K562 (cell line): ENCODE data around the gene RXFP1. TPM values are rescaled to one million over a fixed set of nuclear protein-coding genes. Genes with fewer than 3 reads are reported as not detected.

ENCODE experiments used
- BRD4 ChIP-seq: fragments of 200-600 bp; sonication (generic); IDR thresholded peaks from 2 replicates; pipeline ENCODE4 v1.6.1; 2017; ENCODE audit warnings: inconsistent platforms
- ETV1 ChIP-seq: fragments of 450-650 bp; conservative IDR thresholded peaks from 2 replicates; pipeline ENCODE4 v1.6.1; 2016; ENCODE audit warnings: missing genetic modification characterization, control low read depth, low read depth, missing compliant biosample characterization
- HMGN3 ChIP-seq: IDR thresholded peaks from 2 replicates; pipeline ENCODE4 v1.6.1; 2011; ENCODE audit warnings: borderline replicate concordance, low read depth, mild to moderate bottlenecking, mixed read lengths, low read length; ENCODE audit not compliant: insufficient read length; ENCODE audit errors: extremely low read depth
- IRF2 ChIP-seq: sonication (generic); formaldehyde crosslinking; IDR thresholded peaks from 2 replicates; pipeline ENCODE4 v1.8.1; 2022; ENCODE audit warnings: mild to moderate bottlenecking, missing genetic modification reagents
- MBD2 ChIP-seq: sonication (generic); IDR thresholded peaks from 2 replicates; pipeline ENCODE4 v1.6.1; 2016; ENCODE audit warnings: low read depth, borderline replicate concordance
- POLR2G ChIP-seq: fragments of 200-400 bp; formaldehyde crosslinking; IDR thresholded peaks from 2 replicates; pipeline ENCODE4 v1.6.1; 2017; ENCODE audit warnings: low read depth, mild to moderate bottlenecking, antibody characterized with exemption, low read length, moderate library complexity
- POLR2H ChIP-seq: IDR thresholded peaks from 2 replicates; pipeline ENCODE4 v1.6.1; 2016; ENCODE audit warnings: missing genetic modification characterization, low read depth, mild to moderate bottlenecking, control low read depth, missing compliant biosample characterization, moderate library complexity
- SNRNP70 ChIP-seq: fragments of 200-400 bp; formaldehyde crosslinking; optimal IDR thresholded peaks from 2 replicates; pipeline ENCODE3; 2017; ENCODE audit warnings: low read depth, low read length
- TGIF2 ChIP-seq: sonication (generic); formaldehyde crosslinking; IDR thresholded peaks from 2 replicates; pipeline ENCODE4 v1.8.1; 2022; ENCODE audit warnings: mild to moderate bottlenecking, missing genetic modification reagents, moderate library complexity
- polyA plus RNA-seq, 8 experiments: library from polyadenylated mRNA; depleted of rRNA in 4 of 8; stranded (reverse) in 5 of 8; unstranded in 3 of 8; fragments of >200 nt; fragmentation: Nextera tagmentation in 2 of 8; fragmentation: Illumina TruSeq in 1 of 8; extraction: Ambion mirVana in 2 of 8; extraction: Trizol in 1 of 8; gene quantifications; 2 replicates each; pipeline versions ENCODE4 v1.2.1 to v1.2.3, GENCODE V29; 2011 to 2014; ENCODE audit warnings: inconsistent platforms in 1 of 8, missing spikeins in 1 of 8
- total RNA-seq, 7 experiments: library from RNA; depleted of rRNA in 6 of 7; stranded (reverse); fragments of >200 nt in 6 of 7; fragmentation: Illumina TruSeq in 2 of 7; extraction: Trizol in 2 of 7; gene quantifications; 2 replicates each; pipeline versions ENCODE4 v1.2.1 to v1.2.3, GENCODE V29; 2011 to 2021; ENCODE audit warnings: low replicate concordance in 1 of 7
- TF ChIP-seq, protein P1 (sequence below), 2 experiments: fragments of 450-650 bp; formaldehyde crosslinking in 1 of 2; IDR thresholded peaks; 2 replicates each; pipeline versions ENCODE4 v1.4.0 to v1.6.1; 2014 to 2020; ENCODE audit warnings: mild to moderate bottlenecking in 2 of 2, borderline replicate concordance in 1 of 2, low read depth in 1 of 2
- TF ChIP-seq, protein P2 (sequence below): fragments of 450-650 bp; IDR thresholded peaks from 2 replicates; pipeline ENCODE4 v1.6.1; 2016

Gene RXFP1
- total and polyA plus RNA-seq, 9 of the 15 experiments (the other 6 are each of a cell fraction or from before 2014, with no cell fraction given) = 0.03 to 0.06 (median 0.04) TPM; not detected in 6

- TF ChIP-seq, protein P1, sequence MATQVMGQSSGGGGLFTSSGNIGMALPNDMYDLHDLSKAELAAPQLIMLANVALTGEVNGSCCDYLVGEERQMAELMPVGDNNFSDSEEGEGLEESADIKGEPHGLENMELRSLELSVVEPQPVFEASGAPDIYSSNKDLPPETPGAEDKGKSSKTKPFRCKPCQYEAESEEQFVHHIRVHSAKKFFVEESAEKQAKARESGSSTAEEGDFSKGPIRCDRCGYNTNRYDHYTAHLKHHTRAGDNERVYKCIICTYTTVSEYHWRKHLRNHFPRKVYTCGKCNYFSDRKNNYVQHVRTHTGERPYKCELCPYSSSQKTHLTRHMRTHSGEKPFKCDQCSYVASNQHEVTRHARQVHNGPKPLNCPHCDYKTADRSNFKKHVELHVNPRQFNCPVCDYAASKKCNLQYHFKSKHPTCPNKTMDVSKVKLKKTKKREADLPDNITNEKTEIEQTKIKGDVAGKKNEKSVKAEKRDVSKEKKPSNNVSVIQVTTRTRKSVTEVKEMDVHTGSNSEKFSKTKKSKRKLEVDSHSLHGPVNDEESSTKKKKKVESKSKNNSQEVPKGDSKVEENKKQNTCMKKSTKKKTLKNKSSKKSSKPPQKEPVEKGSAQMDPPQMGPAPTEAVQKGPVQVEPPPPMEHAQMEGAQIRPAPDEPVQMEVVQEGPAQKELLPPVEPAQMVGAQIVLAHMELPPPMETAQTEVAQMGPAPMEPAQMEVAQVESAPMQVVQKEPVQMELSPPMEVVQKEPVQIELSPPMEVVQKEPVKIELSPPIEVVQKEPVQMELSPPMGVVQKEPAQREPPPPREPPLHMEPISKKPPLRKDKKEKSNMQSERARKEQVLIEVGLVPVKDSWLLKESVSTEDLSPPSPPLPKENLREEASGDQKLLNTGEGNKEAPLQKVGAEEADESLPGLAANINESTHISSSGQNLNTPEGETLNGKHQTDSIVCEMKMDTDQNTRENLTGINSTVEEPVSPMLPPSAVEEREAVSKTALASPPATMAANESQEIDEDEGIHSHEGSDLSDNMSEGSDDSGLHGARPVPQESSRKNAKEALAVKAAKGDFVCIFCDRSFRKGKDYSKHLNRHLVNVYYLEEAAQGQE (IDR thresholded peaks at IDR 0.05; ENCODE audit: borderline replicate concordance) = 0 out of 2 replicates have a peak, but pooled peaks have one; percentile 15
- TF ChIP-seq, protein P1 (CRISPR knock-in tag; IDR thresholded peaks at IDR 0.05; ENCODE audit: low read depth) = no peak
- TF ChIP-seq HMGN3 (peak; percentile 91), BRD4 (no peak), POLR2H (tag) (no peak), TGIF2 (no peak), SNRNP70 (no peak), POLR2G (peak; percentile 95), ETV1 (tag) (peak; percentile 93), MBD2 (peak; percentile 91), IRF2 (no peak)
- TF ChIP-seq, protein P2, sequence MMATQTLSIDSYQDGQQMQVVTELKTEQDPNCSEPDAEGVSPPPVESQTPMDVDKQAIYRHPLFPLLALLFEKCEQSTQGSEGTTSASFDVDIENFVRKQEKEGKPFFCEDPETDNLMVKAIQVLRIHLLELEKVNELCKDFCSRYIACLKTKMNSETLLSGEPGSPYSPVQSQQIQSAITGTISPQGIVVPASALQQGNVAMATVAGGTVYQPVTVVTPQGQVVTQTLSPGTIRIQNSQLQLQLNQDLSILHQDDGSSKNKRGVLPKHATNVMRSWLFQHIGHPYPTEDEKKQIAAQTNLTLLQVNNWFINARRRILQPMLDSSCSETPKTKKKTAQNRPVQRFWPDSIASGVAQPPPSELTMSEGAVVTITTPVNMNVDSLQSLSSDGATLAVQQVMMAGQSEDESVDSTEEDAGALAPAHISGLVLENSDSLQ = peak; percentile 82
These were observed 150.5 kb downstream of the RXFP1 start, which contains the start of gene ETFDH (continued) for GRCh38 chr4:158671915-158672806.
